HG03460 (cell line): ENCODE results near the gene LRRC34.

ENCODE experiments used
- ATAC-seq: cut with Tn5 transposase; IDR thresholded peaks from one replicate; pipeline ENCODE4 v1.9.1; 2021; ENCODE audit not compliant: unreplicated experiment

LRRC34 gene

DNA sequence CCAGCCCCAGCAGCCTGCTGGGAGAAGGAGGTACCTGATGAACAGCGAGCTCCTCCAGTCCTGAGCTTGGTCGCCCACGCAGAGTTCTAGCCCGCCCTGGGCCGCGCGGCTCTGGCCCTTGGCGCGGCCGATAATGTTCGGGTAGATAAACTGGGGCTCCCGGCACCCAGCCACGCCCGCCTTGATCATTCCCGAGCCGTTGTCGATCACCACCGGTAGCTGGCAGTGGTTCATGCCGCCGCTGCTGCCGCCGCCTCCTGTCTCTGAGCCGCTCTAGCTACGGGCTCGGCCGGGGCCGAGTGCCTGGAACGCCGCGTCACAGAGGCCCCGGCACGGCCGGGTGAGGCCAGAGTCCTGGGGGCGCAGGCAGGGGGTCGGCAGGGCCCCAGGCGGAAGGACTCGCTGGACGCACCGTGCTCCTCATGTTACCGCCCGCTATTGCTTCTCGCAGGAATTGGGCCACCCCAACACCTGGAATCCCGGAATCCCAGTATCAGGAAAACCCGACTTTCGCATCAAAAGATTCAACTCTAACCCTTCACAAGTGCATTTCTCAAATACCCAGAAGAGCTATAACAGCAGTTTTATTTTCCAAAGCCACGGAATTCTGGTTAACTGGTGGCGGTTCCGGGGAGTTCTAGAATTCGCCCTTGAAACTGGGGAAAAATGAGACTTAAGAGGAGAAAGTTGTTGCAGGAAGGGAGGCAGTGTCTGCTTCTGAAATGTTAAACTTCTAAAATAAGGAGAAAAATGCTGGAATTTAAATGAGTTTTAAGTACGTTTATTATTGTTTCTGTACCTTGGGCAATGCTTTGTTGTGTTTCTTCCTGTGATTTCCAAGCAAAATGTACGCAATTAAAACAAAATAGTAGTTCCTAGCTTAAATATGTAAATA, 43.2 kb downstream of the LRRC34 start, which contains the start of gene ACTRT3:
ACTRT3 (minus strand) TSS at position 275 of the 895 bp plus-strand sequence; CDS start at position 234, 41 bp downstream.
- ATAC-seq, result peak; percentile 19

DNA sequence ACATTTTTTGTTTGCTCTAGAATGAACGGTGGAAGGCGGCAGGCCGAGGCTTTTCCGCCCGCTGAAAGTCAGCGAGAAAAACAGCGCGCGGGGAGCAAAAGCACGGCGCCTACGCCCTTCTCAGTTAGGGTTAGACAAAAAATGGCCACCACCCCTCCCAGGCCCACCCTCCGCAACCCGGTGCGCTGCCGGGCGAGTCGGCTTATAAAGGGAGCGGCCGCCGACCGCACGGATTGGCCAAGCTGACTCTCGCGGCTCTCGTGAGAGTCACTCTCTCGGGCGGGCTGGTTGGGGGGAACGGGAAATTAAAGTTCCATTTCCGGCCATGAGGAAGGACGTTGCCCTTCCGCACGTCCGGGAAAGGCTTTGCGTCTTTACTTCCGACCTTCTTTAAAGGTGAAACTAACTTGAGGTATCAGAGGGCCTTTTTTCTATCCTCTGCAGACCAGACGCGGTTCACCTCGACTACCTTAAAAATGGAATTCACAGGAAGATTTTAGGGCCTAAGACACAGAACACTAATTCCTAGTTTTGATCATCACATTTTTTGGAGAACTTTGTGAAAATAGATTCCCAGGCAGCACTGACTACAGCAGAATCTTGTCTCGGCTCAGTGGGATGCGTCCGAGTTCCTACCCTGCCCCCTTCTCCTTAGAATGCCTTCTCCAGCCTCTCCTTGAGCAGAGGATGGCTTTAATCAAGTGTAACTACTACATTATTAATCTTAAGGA, 47.7 kb downstream of the LRRC34 start, which contains the start of gene TERC:
TERC (minus strand) TSS at position 179 of the 731 bp plus-strand sequence.
- peak; percentile 81 for ATAC-seq

DNA sequence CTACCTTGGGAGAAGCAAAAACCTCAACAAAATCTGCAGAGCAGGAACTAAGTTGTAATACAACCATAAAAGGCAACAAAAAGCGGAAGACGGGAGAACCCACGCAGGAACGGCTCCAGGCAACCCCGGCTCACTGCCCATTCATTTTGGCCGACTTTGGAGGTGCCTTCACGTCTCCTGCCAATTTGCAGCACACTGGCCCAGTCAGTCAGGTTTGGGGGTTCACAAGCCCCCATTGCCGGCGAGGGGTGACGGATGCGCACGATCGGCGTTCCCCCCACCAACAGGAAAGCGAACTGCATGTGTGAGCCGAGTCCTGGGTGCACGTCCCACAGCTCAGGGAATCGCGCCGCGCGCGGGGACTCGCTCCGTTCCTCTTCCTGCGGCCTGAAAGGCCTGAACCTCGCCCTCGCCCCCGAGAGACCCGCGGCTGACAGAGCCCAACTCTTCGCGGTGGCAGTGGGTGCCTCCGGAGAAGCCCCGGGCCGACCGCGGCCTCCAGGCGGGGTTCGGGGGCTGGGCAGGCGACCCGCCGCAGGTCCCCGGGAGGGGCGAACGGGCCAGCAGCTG, 48.3 kb downstream of the LRRC34 start:
- peak; percentile 37 for ATAC-seq

DNA sequence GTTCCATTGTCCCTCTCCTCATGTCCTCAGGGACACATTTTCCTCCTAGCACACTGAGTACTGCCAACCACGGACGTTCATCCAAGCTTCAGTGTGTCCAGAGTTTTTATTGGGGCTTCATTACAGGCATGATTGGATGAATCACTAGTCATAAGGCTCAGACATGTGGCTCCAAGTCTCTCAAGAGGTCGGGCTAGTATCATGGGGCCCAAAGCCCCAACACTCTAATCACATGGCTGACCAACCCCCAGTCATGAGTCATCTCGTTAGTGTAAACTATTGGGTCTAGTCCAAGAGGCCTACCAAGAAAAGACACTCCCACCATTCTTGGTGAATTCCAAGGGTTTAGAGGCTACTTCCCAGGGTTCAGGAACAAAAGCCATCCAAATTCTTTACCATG, 52.2 kb downstream of the LRRC34 start:
- no peak for ATAC-seq

DNA sequence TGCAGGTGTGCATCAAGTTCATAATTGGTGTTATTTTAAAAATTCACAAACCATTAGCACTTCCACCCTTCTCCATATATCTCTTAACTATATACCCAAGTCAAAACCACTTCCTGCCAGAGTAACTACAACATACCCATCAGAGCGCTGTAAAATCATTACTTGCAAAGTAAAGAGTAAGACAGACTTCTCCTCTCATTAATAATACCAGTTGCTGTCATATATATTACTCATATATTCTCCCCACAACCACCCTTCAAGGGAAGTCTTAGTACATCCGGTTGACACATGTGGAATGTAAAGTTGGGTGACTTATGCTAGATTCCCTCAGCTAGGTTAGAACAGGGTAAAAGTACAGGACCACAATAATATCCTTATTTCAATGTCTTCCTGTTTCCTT, 53.4 kb downstream of the LRRC34 start:
- ATAC-seq, result peak; percentile 75

DNA sequence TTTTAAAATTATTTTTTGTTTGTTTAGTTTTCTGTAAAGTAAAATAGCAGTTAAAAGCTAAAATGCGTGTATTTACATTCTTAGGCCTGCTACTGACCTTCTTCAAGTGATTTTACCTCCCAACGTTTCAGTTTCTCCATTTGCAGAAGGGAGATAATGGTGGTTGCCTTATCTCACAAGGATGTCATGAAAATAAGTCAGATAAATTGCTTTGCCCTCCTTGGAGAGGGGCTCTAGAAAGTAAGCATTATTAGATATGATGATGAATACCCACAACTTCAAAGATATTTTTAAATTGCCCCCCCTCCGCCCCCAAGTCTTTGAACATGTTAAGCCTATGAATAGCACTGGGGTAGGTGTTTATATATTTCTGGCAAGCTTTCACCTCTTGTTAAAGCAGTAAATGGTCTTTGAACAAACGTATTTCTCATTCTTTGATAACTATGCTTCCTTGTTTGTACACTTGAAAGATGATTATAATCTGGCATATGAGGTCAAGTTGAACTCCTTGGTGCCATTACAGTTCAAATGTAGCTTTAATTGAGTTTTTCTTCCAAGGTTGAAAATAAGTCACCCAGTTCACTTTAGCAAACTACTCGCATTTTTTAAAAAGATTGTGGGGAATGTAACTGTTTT, 54.2 kb downstream of the LRRC34 start:
- ATAC-seq, result no peak

DNA sequence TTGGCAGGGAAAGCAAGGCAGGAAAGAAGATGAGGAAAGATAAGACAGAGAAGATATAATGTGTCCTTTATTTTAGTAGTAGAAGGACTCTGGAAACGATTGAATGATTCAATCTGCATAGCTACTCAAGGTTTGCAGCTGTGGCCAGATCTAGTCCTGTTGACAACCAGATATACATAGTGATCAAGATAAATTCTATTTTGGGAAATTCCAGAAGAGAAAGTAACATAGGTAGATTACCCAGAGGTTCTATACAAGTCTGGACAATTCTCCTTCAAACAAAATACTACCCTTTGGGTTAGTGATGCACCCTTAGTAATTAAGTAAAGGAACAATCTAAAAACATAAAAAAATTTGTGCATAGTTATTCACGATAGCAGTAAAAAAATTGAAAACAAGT, 57.2 kb downstream of the LRRC34 start:
- ATAC-seq, result no peak

DNA sequence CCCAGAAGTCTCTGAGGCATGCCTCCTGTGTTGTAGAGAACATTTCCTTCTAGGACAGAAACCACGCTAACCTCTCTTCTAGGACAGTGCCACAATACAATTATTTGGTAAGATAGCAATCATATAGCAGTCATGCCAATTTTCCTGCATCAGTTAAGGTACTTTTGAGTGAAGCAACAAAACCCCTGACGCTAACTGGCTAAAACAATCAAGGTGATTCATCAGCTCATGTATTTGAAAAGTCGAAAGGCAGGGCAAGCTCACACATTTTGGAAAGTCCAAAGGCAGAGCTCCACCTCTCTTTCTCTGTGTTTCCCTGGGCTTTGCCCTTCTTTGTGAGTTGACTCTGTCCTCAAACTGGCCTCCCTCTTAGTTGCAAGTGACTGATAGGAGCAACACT, 58.0 kb downstream of the LRRC34 start:
- no peak for ATAC-seq

DNA sequence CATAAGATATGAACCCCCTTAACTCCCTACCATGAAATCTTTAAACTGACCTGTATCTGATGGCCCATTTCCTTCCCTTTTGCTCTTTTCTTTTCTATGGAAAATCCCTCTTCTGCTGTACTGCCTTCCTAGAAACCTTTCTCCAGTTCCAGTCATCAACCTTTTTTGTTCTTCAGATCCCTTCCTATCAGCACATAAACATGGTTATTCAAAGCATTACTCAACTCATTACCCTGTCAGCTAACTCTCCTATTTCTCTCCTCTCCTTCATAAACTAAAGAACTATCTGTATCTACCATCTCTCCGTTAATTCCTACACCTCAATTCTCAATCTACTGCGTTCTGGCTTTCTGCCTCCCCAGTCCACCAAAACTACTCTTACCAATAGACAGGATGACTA, 60.8 kb downstream of the LRRC34 start:
- no peak for ATAC-seq

DNA sequence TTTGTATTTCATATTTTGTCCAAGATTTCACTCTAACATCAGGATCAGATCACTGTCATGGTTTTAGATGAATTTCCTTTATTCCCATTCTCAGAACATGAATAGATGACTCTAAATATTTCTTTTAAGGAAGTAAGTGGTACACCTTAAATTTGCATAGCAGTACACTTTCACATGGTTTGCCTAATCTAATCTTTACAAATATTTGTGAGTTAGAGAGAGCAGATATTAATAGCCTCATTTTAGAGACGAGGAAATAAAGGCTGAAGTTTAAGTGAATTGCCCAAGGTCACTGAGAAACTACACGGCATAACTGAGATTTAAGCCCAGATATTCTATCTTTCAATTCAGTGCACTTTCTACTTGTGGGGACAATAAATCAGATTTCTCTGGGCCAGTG, 62.0 kb downstream of the LRRC34 start:
- no peak for ATAC-seq

DNA sequence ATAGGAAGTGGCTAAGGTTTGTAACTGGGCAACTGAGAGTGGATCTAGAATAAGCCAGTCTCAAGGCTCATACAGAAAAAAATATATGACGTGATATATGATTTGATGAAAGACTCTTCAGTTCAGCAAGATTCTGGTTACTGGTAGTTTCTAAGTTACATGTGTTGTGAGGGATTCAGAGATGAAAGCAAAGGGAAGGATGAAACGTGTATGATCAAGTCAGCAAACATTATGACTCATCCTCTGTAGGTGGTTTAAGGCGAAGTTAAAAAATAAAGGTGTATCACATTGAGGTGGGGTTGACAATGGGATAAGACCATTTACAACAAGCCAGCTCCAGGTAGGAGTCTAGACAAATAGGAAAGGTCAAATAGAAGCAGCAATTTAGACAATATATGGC, 64.0 kb downstream of the LRRC34 start:
- no peak for ATAC-seq

DNA sequence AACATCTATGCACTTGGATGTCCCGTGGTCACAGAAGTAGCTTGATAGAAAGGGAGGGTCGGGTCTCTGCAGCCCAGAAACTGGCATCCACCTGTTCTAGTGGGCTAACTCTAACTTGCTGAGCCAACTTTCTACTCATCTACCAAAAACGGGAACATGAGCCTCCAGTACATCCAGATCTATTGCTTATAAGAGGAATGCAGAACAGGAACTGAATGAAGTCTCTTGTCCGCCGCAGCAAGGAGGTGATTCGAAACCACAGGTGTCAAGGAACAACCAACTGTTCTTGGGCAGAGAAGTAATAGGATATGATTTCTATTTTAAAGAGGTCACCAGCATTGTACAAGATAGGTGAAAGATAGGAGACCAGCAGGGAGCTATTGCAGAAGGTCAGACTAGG, 65.8 kb downstream of the LRRC34 start:
- no peak for ATAC-seq

DNA sequence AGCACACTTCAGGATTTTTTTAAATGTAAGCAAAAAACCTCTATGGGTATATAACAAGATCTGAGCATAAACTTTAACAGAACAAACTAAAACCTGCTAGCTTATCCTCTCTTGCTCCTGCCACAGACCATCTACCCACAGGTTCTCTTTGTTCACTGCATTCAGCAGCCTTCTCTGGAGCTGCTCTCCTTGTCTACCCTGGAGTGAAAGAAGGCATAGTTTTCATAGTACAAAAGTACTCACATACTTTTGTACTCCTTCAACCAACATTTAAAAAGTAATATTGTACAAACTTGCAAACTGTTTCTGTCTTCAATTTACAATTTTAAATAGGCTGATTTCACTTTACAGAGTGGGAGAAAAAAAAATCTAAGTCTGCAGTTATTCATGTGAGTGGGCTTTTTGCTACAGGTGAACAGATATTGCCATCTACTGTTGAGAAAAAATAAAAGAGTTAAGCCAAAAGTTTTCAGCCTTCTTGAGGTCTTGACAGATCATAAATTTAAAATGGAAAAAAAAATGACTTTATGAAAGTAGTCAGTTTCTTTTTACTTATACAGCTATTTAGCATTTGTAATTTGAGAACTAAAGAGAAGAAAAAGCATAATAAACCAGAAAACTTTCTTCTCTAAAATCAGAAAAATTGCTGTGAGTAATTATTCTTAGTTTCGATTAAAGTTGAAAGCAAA, 68.2 kb downstream of the LRRC34 start:
- ATAC-seq, result no peak
